Mesodermal cell (in vitro differentiated cells): ENCODE results near the gene CTAG1B.
"Not testable (repeated sequence)": the region's sequence is repeated elsewhere in the genome, so short reads cannot be mapped to it uniquely, and the experiment has no call there.

ENCODE experiments used
- H3K27ac ChIP-seq: 2 replicates; pipeline ENCODE4 v1.7.0; 2013; ENCODE audit warnings: mild to moderate bottlenecking, low read depth, low read length, moderate library complexity; ENCODE audit not compliant: severe bottlenecking
- H3K36me3 ChIP-seq: 2 replicates; pipeline ENCODE4 v1.7.1; 2013; ENCODE audit warnings: mild to moderate bottlenecking, low read length, moderate library complexity; ENCODE audit not compliant: control insufficient read depth, insufficient read depth
- H3K4me1 ChIP-seq: one replicate; pipeline ENCODE4 v1.7.1; 2013; ENCODE audit warnings: mild to moderate bottlenecking, low read length; ENCODE audit not compliant: insufficient read depth, control insufficient read depth, poor library complexity, severe bottlenecking
- H3K4me3 ChIP-seq: 2 replicates; pipeline ENCODE4 v1.7.0; 2013; ENCODE audit warnings: low read length, control low read depth, mild to moderate bottlenecking; ENCODE audit not compliant: insufficient read depth, poor library complexity, severe bottlenecking; ENCODE audit errors: extremely low read depth
- H3K9me3 ChIP-seq: 2 replicates; pipeline ENCODE4 v1.7.1; 2013; ENCODE audit warnings: mild to moderate bottlenecking, low read length, moderate library complexity; ENCODE audit not compliant: control insufficient read depth
- WGBS, 2 experiments: methylation state at CpG; one replicate each; pipeline ENCODE4 v1.1.5; 2013; ENCODE audit warnings: missing lambda C conversion rate in 2 of 2; ENCODE audit not compliant: insufficient coverage in 2 of 2; 5-methylcytosine and 5-hydroxymethylcytosine counted together

CTAG1B gene

GRCh38 chrX:154584585-154585183 is 34.4 kb downstream of the CTAG1B start, which contains the start of gene CTAG1A:
TSS of gene CTAG1A (plus strand) at chrX:154585133. CDS start at chrX:154585207, 74 bp downstream.
- not testable (repeated sequence) for H3K27ac ChIP-seq, H3K4me1 ChIP-seq, H3K4me3 ChIP-seq, H3K9me3 ChIP-seq, H3K36me3 ChIP-seq
- no CpG with 5 or more reads among the region's 39 CpGs for WGBS, 2 experiments

- H3K4me3 ChIP-seq, H3K9me3 ChIP-seq, H3K27ac ChIP-seq, H3K36me3 ChIP-seq, H3K4me1 ChIP-seq: not testable (repeated sequence)
- WGBS, 2 experiments, result no CpG with 5 or more reads among the region's 8 CpGs
Observed at GRCh38 chrX:154582994-154583393, 36.1 kb downstream of the CTAG1B start.

GRCh38 chrX:154575076-154575475 is 44.0 kb downstream of the CTAG1B start:
- WGBS, 2 experiments, result no CpG with 5 or more reads among the region's 5 CpGs
- H3K9me3 ChIP-seq, H3K27ac ChIP-seq, H3K4me3 ChIP-seq, H3K36me3 ChIP-seq, H3K4me1 ChIP-seq: not testable (repeated sequence)

GRCh38 chrX:154573061-154573460 is 46.0 kb downstream of the CTAG1B start:
- WGBS, 2 experiments, result no CpG with 5 or more reads among the region's 10 CpGs
- not testable (repeated sequence) for H3K9me3 ChIP-seq, H3K4me3 ChIP-seq, H3K27ac ChIP-seq, H3K36me3 ChIP-seq, H3K4me1 ChIP-seq

- not testable (repeated sequence) for H3K4me3 ChIP-seq, H3K36me3 ChIP-seq, H3K9me3 ChIP-seq, H3K27ac ChIP-seq, H3K4me1 ChIP-seq
- no CpG with 5 or more reads among the region's 11 CpGs for WGBS, 2 experiments
Observed at GRCh38 chrX:154570361-154570760, 48.7 kb downstream of the CTAG1B start.
